ENCODE data around the gene RPTOR.

RPTOR gene

DNA sequence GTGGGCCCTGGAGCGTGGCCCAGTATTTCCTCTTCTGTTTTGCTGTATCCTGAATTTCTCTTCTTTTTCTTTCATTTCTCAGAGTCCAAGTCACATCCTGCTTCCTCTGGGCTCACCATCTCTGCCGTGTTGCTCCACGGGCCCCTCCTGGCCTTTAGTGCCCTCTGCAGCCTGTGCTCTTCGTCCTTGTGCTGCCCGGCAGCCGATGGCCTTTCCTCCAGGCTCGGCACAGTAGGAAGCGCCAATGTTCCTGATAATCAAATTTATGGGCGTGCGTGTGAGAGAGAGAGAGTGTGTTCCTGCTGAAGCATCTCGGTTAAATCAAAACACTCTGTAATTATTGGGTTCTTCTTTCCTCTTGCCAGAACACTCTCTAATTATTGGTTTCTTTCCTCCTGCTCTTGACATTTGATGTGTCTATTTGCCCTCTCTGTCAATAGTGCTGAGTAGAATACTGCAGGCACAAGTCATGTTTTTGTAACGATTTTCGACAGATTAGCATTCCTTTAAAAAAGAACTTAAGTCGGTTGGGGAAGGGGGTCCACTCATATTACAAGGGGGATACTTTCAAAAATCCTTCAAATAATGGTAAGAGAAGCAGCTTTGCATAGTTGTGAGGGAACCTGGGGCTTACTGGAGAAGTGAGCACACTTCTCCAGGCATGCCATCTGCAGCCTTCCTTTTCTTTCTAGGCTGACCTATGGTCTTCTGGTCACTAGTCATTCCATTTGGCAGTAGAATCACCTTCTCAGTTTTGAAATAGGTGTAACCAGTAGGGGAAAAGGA, 126.6 kb downstream of the RPTOR start:
- DNase-seq (ENCODE audit: low spot score): no peak

GRCh38 chr17:80671825-80672110, 127.1 kb downstream of the RPTOR start:
- DNase-seq (ENCODE audit: low spot score): no peak
- TF ChIP-seq CTCF (IDR thresholded peaks at IDR 0.05; ENCODE audit: extremely low read depth, missing control alignments): no peak

More for the DNA sequence above, 126.6 kb downstream of the RPTOR start:
- no peak for TF ChIP-seq CTCF (IDR thresholded peaks at IDR 0.05; ENCODE audit: extremely low read depth, missing control alignments)

DNA sequence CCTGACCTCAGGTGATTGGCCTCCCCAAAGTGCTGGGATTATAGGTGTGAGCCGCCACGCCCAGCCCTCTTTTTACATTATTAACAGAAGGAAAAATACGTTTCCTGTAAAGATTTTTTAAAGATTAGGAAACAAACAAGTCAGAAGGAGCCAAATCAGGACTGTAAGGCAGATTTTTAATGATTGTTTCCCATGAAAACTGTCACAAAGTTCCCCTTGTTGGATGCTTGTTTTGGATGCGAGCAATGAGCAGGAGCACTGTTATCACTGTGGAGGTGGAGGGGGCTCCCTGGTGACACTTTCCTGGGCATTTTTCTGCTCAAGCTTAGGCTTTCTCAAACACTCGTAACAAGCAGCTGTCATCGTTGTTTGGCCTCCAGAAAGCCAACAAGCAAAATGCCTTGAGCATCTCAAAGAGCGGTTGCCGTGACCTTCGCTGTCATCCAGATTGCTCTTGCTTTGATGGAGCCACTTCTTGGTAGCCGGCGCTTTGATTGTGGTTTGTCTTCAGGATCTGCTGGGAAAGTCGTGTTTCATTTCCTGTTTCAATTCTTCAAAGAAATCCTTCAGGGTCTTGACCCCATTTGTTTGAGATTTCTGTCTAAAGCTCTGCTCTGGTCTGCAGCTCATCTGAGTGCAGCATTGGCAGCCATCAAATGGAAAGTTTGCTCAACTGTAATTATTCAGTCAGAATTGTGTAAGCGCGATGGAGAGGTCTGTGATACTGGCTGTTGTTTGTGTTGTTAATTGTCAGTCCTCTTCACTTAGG, 128.7 kb downstream of the RPTOR start:
- no peak for DNase-seq (ENCODE audit: low spot score)
- no peak for TF ChIP-seq CTCF (IDR thresholded peaks at IDR 0.05; ENCODE audit: extremely low read depth, missing control alignments)

GRCh38 chr17:80675438-80676095, 130.9 kb downstream of the RPTOR start:
- DNase-seq (ENCODE audit: low spot score): no peak
- TF ChIP-seq CTCF (IDR thresholded peaks at IDR 0.05; ENCODE audit: extremely low read depth, missing control alignments): no peak

GRCh38 chr17:80676096-80676466, 131.4 kb downstream of the RPTOR start:
- TF ChIP-seq CTCF (IDR thresholded peaks at IDR 0.05; ENCODE audit: extremely low read depth, missing control alignments): no peak
- no peak for DNase-seq (ENCODE audit: low spot score)

DNA sequence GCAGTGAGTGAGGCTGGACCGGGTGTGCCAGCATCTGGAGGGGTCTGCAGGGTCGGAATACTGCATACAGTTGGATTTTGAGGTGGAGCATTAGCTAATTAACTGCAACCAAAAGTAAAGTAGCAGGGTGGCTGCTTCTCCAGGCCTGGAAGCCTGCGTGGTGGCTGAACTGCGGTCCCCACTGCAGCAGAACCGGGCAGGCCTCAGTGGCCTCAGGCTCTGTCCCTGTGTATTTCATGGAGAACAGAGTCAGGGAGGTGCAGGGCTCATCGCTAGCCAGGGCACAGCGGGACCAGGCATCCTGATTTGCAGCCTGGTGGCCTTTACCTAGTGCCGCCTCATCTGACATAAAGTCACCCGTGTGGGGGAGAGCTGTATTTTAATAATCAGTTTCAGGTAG, 131.9 kb downstream of the RPTOR start:
- no peak for TF ChIP-seq CTCF (IDR thresholded peaks at IDR 0.05; ENCODE audit: extremely low read depth, missing control alignments)
- DNase-seq (ENCODE audit: low spot score): no peak

GRCh38 chr17:80677214-80677756, 132.6 kb downstream of the RPTOR start:
- DNase-seq (ENCODE audit: low spot score): no peak
- no peak for TF ChIP-seq CTCF (IDR thresholded peaks at IDR 0.05; ENCODE audit: extremely low read depth, missing control alignments)

Measured in GM20000 (cell line).